Spleen (tissue), 11 donors: ENCODE results near the gene PRKG1. TPM values are rescaled to one million over a fixed set of nuclear protein-coding genes. Genes with fewer than 3 reads are reported as not detected.
"Not testable (repeated sequence)": the region's sequence is repeated elsewhere in the genome, so short reads cannot be mapped to it uniquely, and the experiment has no call there.

ENCODE experiments used
- DNase-seq: peaks from one replicate; pipeline ENCODE4 v3.0.0-alpha.2; 2020
- H3K27ac ChIP-seq, 8 donors: fragments of 200-600 bp; sonication (generic) in 7 of 8; 1 replicate in 4 of 8; 2 replicates in 4 of 8; pipeline versions ENCODE4 v1.5.0 to v1.8.0; 2016 to 2021; ENCODE audit warnings: inconsistent platforms in 4 of 8, mild to moderate bottlenecking in 4 of 8, moderate library complexity in 1 of 8
- H3K27me3 ChIP-seq, 7 donors: fragments of 200-600 bp; sonication (generic) in 6 of 7; replicated peaks in 1 of 7; 1 replicate in 4 of 7; 2 replicates in 3 of 7; pipeline versions ENCODE4 v1.5.0 to v1.8.0; 2016 to 2021; ENCODE audit warnings: inconsistent platforms in 3 of 7, mild to moderate bottlenecking in 1 of 7
- H3K36me3 ChIP-seq, 6 donors: fragments of 200-600 bp; sonication (generic) in 5 of 6; 1 replicate in 4 of 6; 2 replicates in 2 of 6; pipeline versions ENCODE4 v1.5.0 to v1.8.0; 2016 to 2021; ENCODE audit warnings: inconsistent platforms in 2 of 6
- H3K4me1 ChIP-seq, 6 donors: fragments of 200-600 bp; sonication (generic) in 5 of 6; 1 replicate in 3 of 6; 2 replicates in 3 of 6; pipeline versions ENCODE4 v1.5.0 to v1.8.0; 2016 to 2021; ENCODE audit warnings: inconsistent platforms in 3 of 6
- H3K4me3 ChIP-seq, 8 donors: fragments of 200-600 bp; sonication (generic) in 7 of 8; 1 replicate in 4 of 8; 2 replicates in 4 of 8; pipeline versions ENCODE4 v1.5.0 to v1.8.0; 2016 to 2021; ENCODE audit warnings: inconsistent platforms in 4 of 8, mild to moderate bottlenecking in 4 of 8, moderate library complexity in 2 of 8
- H3K9me3 ChIP-seq, 8 donors: fragments of 200-600 bp; sonication (generic) in 7 of 8; 1 replicate in 4 of 8; 2 replicates in 4 of 8; pipeline versions ENCODE4 v1.5.0 to v1.8.0; 2016 to 2021; ENCODE audit warnings: inconsistent platforms in 4 of 8
- CTCF ChIP-seq, 11 experiments: fragments of 200-600 bp in 7 of 11; fragments of 450-650 bp in 4 of 11; sonication (generic) in 4 of 11; IDR thresholded peaks in 8 of 11; conservative IDR thresholded peaks in 3 of 11; 1 replicate in 7 of 11; 2 replicates in 4 of 11; pipeline versions ENCODE4 v1.4.0 to v1.8.0; 2016 to 2021; ENCODE audit warnings: antibody characterized with exemption in 11 of 11, inconsistent platforms in 4 of 11, mild to moderate bottlenecking in 1 of 11
- POLR2A ChIP-seq, 3 donors: fragments of 450-650 bp; IDR thresholded peaks; one replicate each; pipeline ENCODE4 v1.5.1; 2017; ENCODE audit warnings: antibody characterized with exemption in 3 of 3, mild to moderate bottlenecking in 1 of 3
- POLR2AphosphoS5 ChIP-seq, 3 donors: sonication (generic); formaldehyde crosslinking; IDR thresholded peaks; one replicate each; pipeline ENCODE4 v1.5.1; 2017; ENCODE audit warnings: antibody characterized with exemption in 3 of 3
- WGBS, 5 donors: extraction: QIAGEN DNeasy Blood & Tissue Kit in 3 of 5; methylation state at CpG; one replicate each; pipeline versions ENCODE4 v1.1.5 to v1.1.7; 2013 to 2018; 5-methylcytosine and 5-hydroxymethylcytosine counted together
- intact Hi-C: fragments of 100-400 bp; cut with DNase I; formaldehyde crosslinking; loops from one replicate; pipeline ENCODE4 v1.15.0; 2023; ENCODE audit warnings: low total_unique reads
- polyA plus RNA-seq, 3 donors: library from polyadenylated mRNA; stranded (reverse); fragments of 200-250 nt; gene quantifications; one replicate each; pipeline ENCODE4 v1.2.1, GENCODE V29; 2013
- total RNA-seq, 7 donors: library from RNA; depleted of rRNA in 3 of 7; stranded (reverse); fragments of >200 nt in 3 of 7; fragmentation: NEBNext Ultra II Directional in 4 of 7; extraction: Animal tissue kit (Norgen Biotek cat#: 25700) in 4 of 7; gene quantifications; one replicate each; pipeline versions ENCODE4 v1.1.0 to v1.2.1, GENCODE V29; 2016 to 2021
- donor health status: healthy with polysubstance abuse.
- donor health status: DM: no; HTN: no; CAD: no; lungs with moderate emphysema.
- donor health status: DM: no; HTN: no; CAD: no.
- donor health status: Bipolar disorder and iron deficiency.
- donor health status: healthy.
- donor health status: DM: no; HTN: no; CAD: no.
- donor health status: DM: yes; HTN: yes; CAD: no.

The PRKG1 gene
- total and polyA plus RNA-seq, 10 donors = 0.65 to 10.5 (median 7.2) TPM

- H3K27me3 ChIP-seq = no peaks in the 10 kb centered on the region
- TF ChIP-seq POLR2AphosphoS5 (IDR thresholded peaks at IDR 0.05) (no peak), POLR2A (IDR thresholded peaks at IDR 0.05) (no peak), CTCF (IDR thresholded peaks at IDR 0.05 in 8 of 11, conservative IDR thresholded peaks at IDR 0.05 in 3 of 11) (no peak)
- WGBS, 5 donors = 56 to 73% (median 68%) methylated on average over 2 of the region's 2 CpGs
- no peak overlapping the region for H3K4me3 ChIP-seq
- H3K4me1 ChIP-seq = no peaks in the 10 kb centered on the region
- no peaks in the 10 kb centered on the region for H3K36me3 ChIP-seq
- no peak for DNase-seq
- H3K9me3 ChIP-seq = no peaks in the 10 kb centered on the region
- intact Hi-C loops = no loop called here
- H3K27ac ChIP-seq = no peak overlapping the region
These were observed 129.8 kb downstream of the PRKG1 start for GRCh38 chr10:51204066-51204465.

GRCh38 chr10:51204701-51205100 lies 130.4 kb downstream of the PRKG1 start:
- Histone ChIP-seq H3K4me3 (no peak overlapping the region), H3K27me3 (no peaks in the 10 kb centered on the region), H3K36me3 (no peaks in the 10 kb centered on the region), H3K27ac (no peak overlapping the region), H3K9me3 (no peaks in the 10 kb centered on the region), H3K4me1 (no peaks in the 10 kb centered on the region)
- DNase-seq = no peak
- no peak for TF ChIP-seq POLR2AphosphoS5 (IDR thresholded peaks at IDR 0.05)
- TF ChIP-seq POLR2A (IDR thresholded peaks at IDR 0.05) = no peak
- no peak for TF ChIP-seq CTCF (IDR thresholded peaks at IDR 0.05 in 8 of 11, conservative IDR thresholded peaks at IDR 0.05 in 3 of 11)
- intact Hi-C loops = no loop called here

- Histone ChIP-seq H3K36me3 (no peaks in the 10 kb centered on the region), H3K27ac (no peak overlapping the region), H3K27me3 (no peaks in the 10 kb centered on the region), H3K4me3 (no peak overlapping the region), H3K4me1 (no peaks in the 10 kb centered on the region), H3K9me3 (no peaks in the 10 kb centered on the region)
- intact Hi-C loops = no loop called here
- no peak for DNase-seq
- 66 to 84% (median 78%) methylated on average over 1 of the region's 1 CpG for WGBS, 5 donors
- TF ChIP-seq POLR2AphosphoS5 (IDR thresholded peaks at IDR 0.05) = no peak
- no peak for TF ChIP-seq CTCF (IDR thresholded peaks at IDR 0.05 in 8 of 11, conservative IDR thresholded peaks at IDR 0.05 in 3 of 11)
- no peak for TF ChIP-seq POLR2A (IDR thresholded peaks at IDR 0.05)
These were observed 132.2 kb downstream of the PRKG1 start for GRCh38 chr10:51206500-51206899.

- DNase-seq, H3K4me1 ChIP-seq, H3K27ac ChIP-seq, intact Hi-C loops, H3K9me3 ChIP-seq, H3K36me3 ChIP-seq, H3K27me3 ChIP-seq, H3K4me3 ChIP-seq: not testable (repeated sequence)
- WGBS, 5 donors = 91 to 96% (median 92%) methylated on average over 3 to 5 of the region's 5 CpGs
These were observed 138.7 kb downstream of the PRKG1 start for GRCh38 chr10:51212937-51213336.
